ENCODE data around the gene FZD1. TPM values are rescaled to one million over a fixed set of nuclear protein-coding genes. Genes with fewer than 3 reads are reported as not detected.

FZD1 gene
- total and polyA plus RNA-seq, 10 donors, result 0.61 to 7.7 (median 4.3) TPM

GRCh38 chr7:91264924-91265681, 870 bp downstream of the FZD1 start:
- Histone ChIP-seq H3K27ac (peak overlapping the region; percentile 67 to 91 (median 88)), H3K4me3 (peak overlapping the region; percentile 60 to 93 (median 80)), H3K27me3 (replicated peaks in 1 of 7) (peaks cover 0 to 58% (median 14%) of the 10 kb centered on the region in 7 donors), H3K9me3 (no peaks in the 10 kb centered on the region), H3K4me1 (peaks cover 10 to 56% (median 30%) of the 10 kb centered on the region in 6 donors), H3K36me3 (no peaks in the 10 kb centered on the region)
- intact Hi-C loops (cut with DNase I; ENCODE audit: low total_unique reads), result no loop called here
- DNase-seq, result peak; percentile 82
- 0 to 3% (median 1%) methylated on average over 12 to 78 of the region's 78 CpGs for WGBS, 5 donors
- TF ChIP-seq CTCF (IDR thresholded peaks at IDR 0.05 in 8 of 11, conservative IDR thresholded peaks at IDR 0.05 in 3 of 11) (no peak), POLR2AphosphoS5 (IDR thresholded peaks at IDR 0.05) (peak in 2 of 3 donors; percentile 41 to 42)

GRCh38 chr7:91265693-91266066, 1.4 kb downstream of the FZD1 start:
- Histone ChIP-seq H3K9me3 (no peaks in the 10 kb centered on the region), H3K4me3 (peak overlapping the region; percentile 60 to 93 (median 80)), H3K36me3 (no peaks in the 10 kb centered on the region), H3K27ac (peak overlapping the region in 7 of 8 donors; percentile 86 to 91 (median 89)), H3K4me1 (peaks cover 10 to 56% (median 30%) of the 10 kb centered on the region in 6 donors), H3K27me3 (replicated peaks in 1 of 7) (peaks cover 0 to 58% (median 14%) of the 10 kb centered on the region in 7 donors)
- peak; percentile 77 for DNase-seq
- 23 to 38% (median 26%) methylated on average over 20 to 31 of the region's 31 CpGs for WGBS, 5 donors
- TF ChIP-seq POLR2A (IDR thresholded peaks at IDR 0.05) (no peak), CTCF (IDR thresholded peaks at IDR 0.05 in 8 of 11, conservative IDR thresholded peaks at IDR 0.05 in 3 of 11) (no peak), POLR2AphosphoS5 (IDR thresholded peaks at IDR 0.05) (no peak)
- intact Hi-C loops (cut with DNase I; ENCODE audit: low total_unique reads), result no loop called here

GRCh38 chr7:91266067-91266688, 1.9 kb downstream of the FZD1 start:
- TF ChIP-seq CTCF (IDR thresholded peaks at IDR 0.05 in 8 of 11, conservative IDR thresholded peaks at IDR 0.05 in 3 of 11) (no peak), POLR2A (IDR thresholded peaks at IDR 0.05) (no peak), POLR2AphosphoS5 (IDR thresholded peaks at IDR 0.05) (no peak)
- Histone ChIP-seq H3K4me1 (peaks cover 10 to 56% (median 30%) of the 10 kb centered on the region in 6 donors), H3K27me3 (replicated peaks in 1 of 7) (peaks cover 0 to 58% (median 14%) of the 10 kb centered on the region in 7 donors), H3K27ac (no peak overlapping the region), H3K36me3 (no peaks in the 10 kb centered on the region), H3K9me3 (no peaks in the 10 kb centered on the region), H3K4me3 (peak overlapping the region in 7 of 8 donors; percentile 60 to 93 (median 80))
- intact Hi-C loops (cut with DNase I; ENCODE audit: low total_unique reads), result no loop called here
- WGBS, 5 donors, result 73 to 90% (median 84%) methylated on average over 38 to 43 of the region's 43 CpGs
- DNase-seq, result peak; percentile 76

GRCh38 chr7:91266689-91267090, 2.5 kb downstream of the FZD1 start:
- Histone ChIP-seq H3K9me3 (no peaks in the 10 kb centered on the region), H3K27me3 (replicated peaks in 1 of 7) (peaks cover 0 to 58% (median 14%) of the 10 kb centered on the region in 7 donors), H3K36me3 (no peaks in the 10 kb centered on the region), H3K4me3 (peak overlapping the region in 3 of 8 donors; percentile 80 to 93 (median 86)), H3K27ac (no peak overlapping the region), H3K4me1 (peaks cover 10 to 56% (median 30%) of the 10 kb centered on the region in 6 donors)
- 70 to 90% (median 75%) methylated on average over 20 of the region's 20 CpGs for WGBS, 5 donors
- no peak for DNase-seq
- TF ChIP-seq CTCF (IDR thresholded peaks at IDR 0.05 in 8 of 11, conservative IDR thresholded peaks at IDR 0.05 in 3 of 11) (no peak), POLR2A (IDR thresholded peaks at IDR 0.05) (no peak), POLR2AphosphoS5 (IDR thresholded peaks at IDR 0.05) (no peak)
- intact Hi-C loops (cut with DNase I; ENCODE audit: low total_unique reads), result no loop called here
